GM12878 (cell line): ENCODE measurements around the gene SPHK2. TPM values are rescaled to one million over a fixed set of nuclear protein-coding genes. Genes with fewer than 3 reads are reported as not detected.

Experiments used
- ATAC-seq: fragments of 200-7000 bp; cut with Tn5 transposase; 3 replicates; pipeline ENCODE4 v1.9.1; 2020; ENCODE audit warnings: mild to moderate bottlenecking, moderate library complexity
- BruUV-seq: library from RNA; stranded (reverse); fragments of 400-500 nt; replicated peaks from 2 replicates; lab custom pipeline; 2021; lab: Mats Ljungman, UMichigan
- CTCF ChIA-PET: fragments of 300-600 bp; sonication (Branson Sonifier 250); formaldehyde crosslinking; extraction: SDS; loops from one replicate; lab custom pipeline; 2021; ENCODE audit warnings: inconsistent platforms; lab: Yijun Ruan, JAX
- POLR2A ChIA-PET: fragments of 350-600 bp; formaldehyde crosslinking; extraction: SDS; loops from one replicate; lab custom pipeline; 2021; ENCODE audit warnings: inconsistent platforms; lab: Charles Lee
- RAD21 ChIA-PET: fragments of 300-600 bp; sonication (Branson Sonifier 250); formaldehyde crosslinking; loops from one replicate; lab custom pipeline; 2023; ENCODE audit warnings: antibody characterized with exemption; ENCODE audit not compliant: unreplicated experiment; lab: Charles Lee
- SMC1A ChIA-PET: fragments of 300-600 bp; sonication (Branson Sonifier 250); formaldehyde crosslinking; loops from one replicate; lab custom pipeline; 2023; ENCODE audit not compliant: unreplicated experiment, uncharacterized antibody; lab: Charles Lee
- DNase-seq: peaks from one replicate; pipeline ENCODE4 v3.0.0-alpha.2; 2011; ENCODE audit warnings: low read depth, low spot score
- FAIRE-seq: peaks from 3 replicates; lab custom pipeline; 2011; peaks lifted over from hg19 to GRCh38; lab: Jason Lieb, UNC
- H2AFZ ChIP-seq: 2 replicates; pipeline ENCODE4 v1.6.0; 2011; ENCODE audit warnings: low read depth, low read length, control low read depth; ENCODE audit not compliant: control insufficient read depth
- H3K27ac ChIP-seq: 2 replicates; pipeline ENCODE4 v1.5.1; 2011; ENCODE audit warnings: control low read depth; ENCODE audit not compliant: control insufficient read depth, insufficient read depth
- H3K27me3 ChIP-seq, 2 experiments: replicated peaks in 1 of 2; 2 replicates each; pipeline versions ENCODE4 v1.6.0 to v1.6.1; 2011; ENCODE audit warnings: low read length in 1 of 2; ENCODE audit not compliant: control insufficient read depth in 2 of 2, insufficient read depth in 2 of 2
- H3K36me3 ChIP-seq, 2 experiments: 2 replicates each; pipeline ENCODE4 v1.5.1; 2011; ENCODE audit warnings: low read length in 1 of 2; ENCODE audit not compliant: control insufficient read depth in 2 of 2, insufficient read depth in 2 of 2
- H3K4me1 ChIP-seq: 2 replicates; pipeline ENCODE4 v1.6.1; 2011; ENCODE audit warnings: mild to moderate bottlenecking, low read length, moderate library complexity, mixed read lengths; ENCODE audit not compliant: control insufficient read depth, insufficient read depth
- H3K4me2 ChIP-seq: 2 replicates; pipeline ENCODE4 v1.6.0; 2011; ENCODE audit warnings: control low read depth; ENCODE audit not compliant: control insufficient read depth, insufficient read depth
- H3K4me3 ChIP-seq: fragments of 200-600 bp; sonication (generic); 2 replicates; pipeline ENCODE4 v1.5.1; 2016
- H3K79me2 ChIP-seq: 2 replicates; pipeline ENCODE4 v1.6.0; 2011; ENCODE audit warnings: low read length; ENCODE audit not compliant: control insufficient read depth, insufficient read depth
- H3K9ac ChIP-seq: 2 replicates; pipeline ENCODE4 v1.8.0; 2011; ENCODE audit warnings: low read length, control low read depth, mixed read lengths; ENCODE audit not compliant: control insufficient read depth, insufficient read depth
- H3K9me3 ChIP-seq: replicated peaks from 3 replicates; pipeline ENCODE4 v1.5.1; 2011; ENCODE audit warnings: mild to moderate bottlenecking, low read length; ENCODE audit not compliant: control insufficient read depth, insufficient read depth
- H4K20me1 ChIP-seq: 2 replicates; pipeline ENCODE4 v1.6.0; 2011; ENCODE audit not compliant: control insufficient read depth, insufficient read depth
- BCLAF1 ChIP-seq: fragments of 450-650 bp; IDR thresholded peaks from 2 replicates; pipeline ENCODE4 v1.6.1; 2017; ENCODE audit warnings: antibody characterized with exemption, mild to moderate bottlenecking, moderate library complexity
- CEBPB ChIP-seq, 2 experiments: fragments of 150-350 bp in 1 of 2; IDR thresholded peaks; 2 replicates each; pipeline ENCODE4 v1.6.1; 2012 to 2014; ENCODE audit warnings: low read depth in 2 of 2, low read length in 2 of 2, borderline replicate concordance in 1 of 2, inconsistent platforms in 1 of 2
- CREM ChIP-seq: IDR thresholded peaks from 2 replicates; pipeline ENCODE4 v1.6.1; 2014; ENCODE audit warnings: antibody characterized with exemption, low read depth
- JUNB ChIP-seq: IDR thresholded peaks from 2 replicates; pipeline ENCODE4 v1.6.1; 2016; ENCODE audit warnings: antibody characterized with exemption, mild to moderate bottlenecking
- MXI1 ChIP-seq: fragments of 150-350 bp; IDR thresholded peaks from 2 replicates; pipeline ENCODE4 v1.6.1; 2011; ENCODE audit warnings: low read depth, mild to moderate bottlenecking, inconsistent platforms, low read length, improper control_type of control experiment
- POLR2A ChIP-seq: IDR thresholded peaks from 2 replicates; pipeline ENCODE4 v1.6.1; 2011; ENCODE audit warnings: low read depth, mild to moderate bottlenecking, low read length
- RELA ChIP-seq: fragments of 450-650 bp; IDR thresholded peaks from 2 replicates; pipeline ENCODE4 v1.8.0; 2014; ENCODE audit warnings: borderline replicate concordance; ENCODE audit not compliant: partially characterized antibody
- RFX5 ChIP-seq: IDR thresholded peaks from 2 replicates; pipeline ENCODE4 v1.6.1; 2011; ENCODE audit warnings: low read depth, low read length, improper control_type of control experiment
- SKIL ChIP-seq: fragments of 450-650 bp; IDR thresholded peaks from 2 replicates; pipeline ENCODE4 v1.6.1; 2017; ENCODE audit warnings: mild to moderate bottlenecking, low read depth, inconsistent platforms; ENCODE audit not compliant: poor library complexity, severe bottlenecking
- SP1 ChIP-seq: IDR thresholded peaks from one replicate; pipeline ENCODE4 v1.6.1; 2011; ENCODE audit warnings: low read depth, low read length
- SREBF2 ChIP-seq: IDR thresholded peaks from 2 replicates; pipeline ENCODE4 v1.6.1; 2012; ENCODE audit warnings: mild to moderate bottlenecking, low read length
- TCF3 ChIP-seq: IDR thresholded peaks from 2 replicates; pipeline ENCODE4 v1.6.1; 2012; ENCODE audit warnings: low read depth, mild to moderate bottlenecking, low read length, borderline replicate concordance; ENCODE audit not compliant: insufficient read depth
- ZBTB4 ChIP-seq: fragments of 450-650 bp; formaldehyde crosslinking; IDR thresholded peaks from 2 replicates; pipeline ENCODE4 v1.4.0; 2022; ENCODE audit warnings: mild to moderate bottlenecking, moderate library complexity
- WGBS: methylation state at CpG from one replicate; pipeline ENCODE4 v1.1.6; 2016; ENCODE audit warnings: low lambda C conversion rate; ENCODE audit not compliant: insufficient replicate concordance, insufficient coverage; ENCODE audit errors: missing lambda C conversion rate; 5-methylcytosine and 5-hydroxymethylcytosine counted together
- in situ Hi-C: fragments of 300-500 bp; cut with MboI; formaldehyde crosslinking; loops from 9 replicates; pipeline ENCODE4 v1.14.3; 2018; ENCODE audit warnings: mixed read lengths
- intact Hi-C: fragments of 100-400 bp; cut with micrococcal nuclease; formaldehyde crosslinking; loops from one replicate; pipeline ENCODE4 v1.14.2; 2022; ENCODE audit not compliant: unreplicated experiment
- polyA plus RNA-seq, 11 experiments: library from polyadenylated mRNA; depleted of rRNA in 4 of 11; unstranded in 6 of 11; stranded (reverse) in 5 of 11; fragments of >200 nt; fragmentation: Nextera tagmentation in 4 of 11; fragmentation: Illumina TruSeq in 1 of 11; extraction: Ambion mirVana in 4 of 11; extraction: Trizol in 1 of 11; gene quantifications; 1 replicate in 1 of 11; 2 replicates in 10 of 11; pipeline versions ENCODE4 v1.2.1 to v1.2.3, GENCODE V29; 2011 to 2016; ENCODE audit warnings: inconsistent platforms in 2 of 11, missing spikeins in 2 of 11, low read depth in 1 of 11
- total RNA-seq, 4 experiments: library from RNA; depleted of rRNA in 3 of 4; stranded (reverse); fragments of >200 nt in 3 of 4; fragmentation: Illumina TruSeq in 1 of 4; extraction: Trizol in 1 of 4; gene quantifications; 2 replicates each; pipeline versions ENCODE4 v1.2.1 to v1.2.3, GENCODE V29; 2013 to 2021
- TF ChIP-seq, protein P1 (sequence below): IDR thresholded peaks from 2 replicates; pipeline ENCODE4 v1.6.1; 2012; ENCODE audit warnings: low read depth, low read length, improper control_type of control experiment

SPHK2 gene
- total and polyA plus RNA-seq, 10 of the 15 experiments (the other 5 are each of a cell fraction or from before 2014, with no cell fraction given), result 0.37 to 40.5 (median 11.2) TPM

- DNase-seq (no peak), FAIRE-seq (no peak), ATAC-seq (no peak)
- RAD21 ChIA-PET, result interaction anchor here (1.4 kb wide), 1 partner anchor 9 kb away, joined by 3 read pairs; no protein-coding TSS in a partner anchor
- Histone ChIP-seq H3K27ac (no peak overlapping the region), H3K79me2 (no peaks in the 10 kb centered on the region), H3K9me3 (no peaks in the 10 kb centered on the region; the same call in 1 of the 3 replicates), H3K9ac (no peak overlapping the region), H3K4me3 (no peak overlapping the region), H2AFZ (no peak overlapping the region), H3K27me3 (no peaks in the 10 kb centered on the region), H3K4me2 (no peak overlapping the region), H4K20me1 (no peaks in the 10 kb centered on the region), H3K36me3 (no peaks in the 10 kb centered on the region), H3K4me1 (peaks cover 8% of the 10 kb centered on the region)
- no TSS peak for BruUV-seq
- POLR2A ChIA-PET, result no interaction called here
- intact Hi-C loops (no loop called here), in situ Hi-C loops (no loop called here)
- CTCF ChIA-PET, result no interaction called here
- WGBS, result 84% methylated on average over 6 of the region's 6 CpGs
- SMC1A ChIA-PET, result interaction anchor here (1.2 kb wide), 1 partner anchor 9 kb away, joined by 4 read pairs; no protein-coding TSS in a partner anchor
- no peak for TF ChIP-seq SP1
- TF ChIP-seq RFX5, result no peak
- no peak for TF ChIP-seq MXI1
- TF ChIP-seq ZBTB4 (CRISPR knock-in tag), result no peak
- TF ChIP-seq POLR2A, result no peak
- no peak for TF ChIP-seq CREM
- TF ChIP-seq SREBF2, result no peak
- TF ChIP-seq BCLAF1, result no peak
- no peak for TF ChIP-seq CEBPB (IDR thresholded peaks at IDR 0.05; ENCODE audit: borderline replicate concordance in 1 of 2, low read depth in 2 of 2, low read length in 2 of 2)
- TF ChIP-seq SKIL, result no peak
- no peak for TF ChIP-seq TCF3
- TF ChIP-seq, protein P1, sequence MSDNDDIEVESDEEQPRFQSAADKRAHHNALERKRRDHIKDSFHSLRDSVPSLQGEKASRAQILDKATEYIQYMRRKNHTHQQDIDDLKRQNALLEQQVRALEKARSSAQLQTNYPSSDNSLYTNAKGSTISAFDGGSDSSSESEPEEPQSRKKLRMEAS, result no peak
- TF ChIP-seq RELA, result no peak
- TF ChIP-seq JUNB, result no peak
Observed at GRCh38 chr19:48665786-48666185, 46.5 kb downstream of the SPHK2 start.
